Brain microvascular endothelial cell (primary cell): ENCODE measurements around the gene NOS1.

ENCODE experiments used
- DNase-seq: peaks from one replicate; pipeline ENCODE4 v3.0.0-alpha.2; 2020
- H3K27ac ChIP-seq: fragments of 250-450 bp; sonication (Bioruptor Pico); 2 replicates; pipeline ENCODE4 v1.5.1; 2020; ENCODE audit warnings: mild to moderate bottlenecking, moderate library complexity
- H3K27me3 ChIP-seq: fragments of 250-450 bp; sonication (Bioruptor Pico); replicated peaks from 2 replicates; pipeline ENCODE4 v1.5.1; 2020; ENCODE audit warnings: mild to moderate bottlenecking
- H3K36me3 ChIP-seq: fragments of 250-450 bp; sonication (Bioruptor Pico); replicated peaks from 2 replicates; pipeline ENCODE4 v1.5.1; 2020; ENCODE audit warnings: mild to moderate bottlenecking
- H3K4me3 ChIP-seq: 2 replicates; pipeline ENCODE4 v1.5.1; 2011; ENCODE audit warnings: low read depth, mild to moderate bottlenecking, control low read depth, low read length, moderate library complexity
- in situ Hi-C: cut with HindIII; loops from 2 replicates; pipeline ENCODE4 v1.10.0; 2017; ENCODE audit warnings: low sequenced_read_pairs, low pct_ligation_motif_present
- TF ChIP-seq, protein P1 (sequence below): IDR thresholded peaks from 2 replicates; pipeline ENCODE4 v1.5.1; 2011; ENCODE audit warnings: low read depth, mild to moderate bottlenecking, moderate library complexity, low read length, control low read depth, inconsistent platforms; ENCODE audit errors: missing control alignments

NOS1 gene

DNA sequence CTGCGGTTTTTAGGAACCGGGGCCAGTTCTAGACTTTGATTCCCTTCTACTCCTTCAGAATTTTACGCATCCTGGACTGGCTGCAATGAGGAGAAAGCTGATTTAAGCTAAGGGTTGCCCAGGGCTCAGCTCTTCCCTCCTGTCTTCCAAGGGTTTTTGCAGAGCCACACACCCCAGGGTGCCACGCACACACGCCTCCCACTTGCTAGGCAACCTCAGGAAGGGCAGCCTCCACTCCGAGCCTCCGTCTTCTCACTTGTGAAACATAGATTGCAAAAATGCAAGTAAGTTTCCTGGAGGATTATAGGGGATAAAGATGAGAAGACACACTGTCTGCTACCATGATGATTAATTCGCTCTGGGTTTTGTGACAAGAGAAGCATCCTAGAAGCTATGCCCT lies 31.7 kb downstream of the NOS1 start:
- H3K4me3 ChIP-seq, result no peak overlapping the region
- H3K36me3 ChIP-seq, result no peaks in the 10 kb centered on the region
- TF ChIP-seq, protein P1, sequence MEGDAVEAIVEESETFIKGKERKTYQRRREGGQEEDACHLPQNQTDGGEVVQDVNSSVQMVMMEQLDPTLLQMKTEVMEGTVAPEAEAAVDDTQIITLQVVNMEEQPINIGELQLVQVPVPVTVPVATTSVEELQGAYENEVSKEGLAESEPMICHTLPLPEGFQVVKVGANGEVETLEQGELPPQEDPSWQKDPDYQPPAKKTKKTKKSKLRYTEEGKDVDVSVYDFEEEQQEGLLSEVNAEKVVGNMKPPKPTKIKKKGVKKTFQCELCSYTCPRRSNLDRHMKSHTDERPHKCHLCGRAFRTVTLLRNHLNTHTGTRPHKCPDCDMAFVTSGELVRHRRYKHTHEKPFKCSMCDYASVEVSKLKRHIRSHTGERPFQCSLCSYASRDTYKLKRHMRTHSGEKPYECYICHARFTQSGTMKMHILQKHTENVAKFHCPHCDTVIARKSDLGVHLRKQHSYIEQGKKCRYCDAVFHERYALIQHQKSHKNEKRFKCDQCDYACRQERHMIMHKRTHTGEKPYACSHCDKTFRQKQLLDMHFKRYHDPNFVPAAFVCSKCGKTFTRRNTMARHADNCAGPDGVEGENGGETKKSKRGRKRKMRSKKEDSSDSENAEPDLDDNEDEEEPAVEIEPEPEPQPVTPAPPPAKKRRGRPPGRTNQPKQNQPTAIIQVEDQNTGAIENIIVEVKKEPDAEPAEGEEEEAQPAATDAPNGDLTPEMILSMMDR, result no peak
- in situ Hi-C loops, result no loop called here
- no peaks in the 10 kb centered on the region for H3K27me3 ChIP-seq
- no peak for DNase-seq
- H3K27ac ChIP-seq, result no peak overlapping the region

DNA sequence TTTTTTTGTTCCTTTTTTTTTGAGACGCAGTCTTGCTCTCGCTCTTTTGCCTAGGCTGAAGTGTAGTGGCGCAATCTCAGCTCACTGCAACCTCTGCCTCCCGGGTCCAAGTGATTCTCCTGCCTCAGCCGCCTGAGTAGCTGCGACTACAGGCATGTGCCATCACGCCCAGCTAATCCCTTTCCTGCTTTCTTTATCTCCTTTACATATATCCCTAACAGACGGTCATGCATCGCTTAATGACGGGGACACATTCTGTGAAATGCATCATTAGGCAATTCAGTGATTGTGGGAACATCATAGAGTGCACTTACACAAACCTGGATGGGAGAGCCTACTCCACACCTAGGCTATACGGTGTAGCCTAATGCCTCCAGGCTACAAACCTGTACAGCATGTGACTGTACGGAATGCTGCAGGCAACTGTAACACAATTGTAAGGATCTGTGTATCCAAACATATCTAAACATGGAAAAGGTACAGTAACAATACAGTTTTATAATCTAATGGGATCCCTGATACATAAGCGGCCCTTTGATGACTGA lies 32.8 kb downstream of the NOS1 start:
- no peak for DNase-seq
- H3K27ac ChIP-seq, result no peak overlapping the region
- H3K36me3 ChIP-seq, result no peaks in the 10 kb centered on the region
- in situ Hi-C loops, result no loop called here
- no peaks in the 10 kb centered on the region for H3K27me3 ChIP-seq
- no peak overlapping the region for H3K4me3 ChIP-seq
- TF ChIP-seq, protein P1, result no peak

DNA sequence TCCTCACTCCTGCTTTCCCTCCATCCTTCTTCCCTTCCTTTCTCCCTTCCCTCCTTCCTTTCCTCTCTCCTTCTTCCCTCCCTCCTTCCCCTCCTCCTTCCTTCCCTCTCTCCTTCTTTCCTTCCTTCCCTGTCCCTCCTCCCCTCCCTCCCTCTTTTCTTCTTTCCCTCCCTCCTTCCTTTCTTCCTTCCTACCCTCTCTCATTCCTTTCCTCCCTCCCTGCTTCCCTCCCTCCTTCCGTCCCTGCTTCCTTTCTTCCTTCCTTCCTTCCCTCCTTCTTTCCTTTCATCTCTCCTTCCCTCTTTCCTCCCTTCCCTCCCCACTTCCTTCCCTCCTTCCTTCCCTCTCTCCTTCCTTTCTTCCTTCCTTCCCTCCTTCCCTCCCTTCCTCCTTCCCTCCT lies 39.0 kb downstream of the NOS1 start:
- Histone ChIP-seq H3K4me3 (no peak overlapping the region), H3K36me3 (no peaks in the 10 kb centered on the region), H3K27me3 (no peaks in the 10 kb centered on the region), H3K27ac (no peak overlapping the region)
- DNase-seq, result no peak
- TF ChIP-seq, protein P1, result no peak
- in situ Hi-C loops, result no loop called here

DNA sequence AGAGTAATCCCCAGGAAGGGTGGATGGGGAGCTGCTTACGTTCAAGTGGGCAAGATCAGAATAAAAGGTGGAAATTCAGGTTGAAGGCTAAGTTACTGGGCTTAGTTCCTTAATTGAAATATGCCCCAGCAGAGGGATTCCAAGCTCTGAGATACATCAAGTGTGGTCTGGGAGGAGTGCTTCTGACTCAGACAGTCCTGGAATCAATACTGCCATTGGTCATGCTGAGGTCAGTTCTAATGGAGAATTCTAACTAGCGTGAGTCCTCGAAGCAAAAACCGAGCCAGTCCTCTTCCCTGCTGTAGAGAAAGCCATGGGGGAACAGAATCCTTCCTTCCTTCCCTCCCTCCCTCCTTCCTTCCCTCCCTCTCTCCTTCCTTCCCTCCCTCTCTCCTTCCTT lies 39.9 kb downstream of the NOS1 start:
- in situ Hi-C loops, result no loop called here
- TF ChIP-seq, protein P1, result no peak
- no peaks in the 10 kb centered on the region for H3K36me3 ChIP-seq

DNA sequence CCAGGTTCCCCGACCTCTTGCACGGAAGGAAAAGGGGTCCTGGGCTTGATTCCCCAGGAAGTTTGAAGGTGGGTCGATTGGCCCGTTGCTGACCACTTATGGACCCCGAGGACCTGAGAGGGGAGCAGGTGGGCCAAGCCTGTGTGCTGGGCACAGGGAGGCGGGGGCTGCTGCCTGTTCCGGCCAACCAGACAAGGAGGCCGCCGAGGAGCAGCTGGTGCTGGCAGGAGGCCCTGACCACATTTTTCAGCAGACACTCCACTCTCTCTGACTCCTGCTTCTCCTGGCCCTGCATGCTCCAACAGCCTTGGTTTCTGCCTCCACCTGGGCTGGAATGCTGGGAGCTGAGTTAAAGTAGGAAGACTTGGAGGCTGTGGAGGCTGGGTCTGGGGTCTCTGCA lies 42.8 kb downstream of the NOS1 start:
- no peaks in the 10 kb centered on the region for H3K27me3 ChIP-seq
- in situ Hi-C loops, result no loop called here
- H3K4me3 ChIP-seq, result no peak overlapping the region
- TF ChIP-seq, protein P1, result no peak
- H3K36me3 ChIP-seq, result no peaks in the 10 kb centered on the region
- DNase-seq, result no peak
- H3K27ac ChIP-seq, result no peak overlapping the region

More for the DNA sequence above, 39.9 kb downstream of the NOS1 start:
- no peak overlapping the region for H3K27ac ChIP-seq
- H3K27me3 ChIP-seq, result no peaks in the 10 kb centered on the region
- no peak for DNase-seq
- H3K4me3 ChIP-seq, result no peak overlapping the region

DNA sequence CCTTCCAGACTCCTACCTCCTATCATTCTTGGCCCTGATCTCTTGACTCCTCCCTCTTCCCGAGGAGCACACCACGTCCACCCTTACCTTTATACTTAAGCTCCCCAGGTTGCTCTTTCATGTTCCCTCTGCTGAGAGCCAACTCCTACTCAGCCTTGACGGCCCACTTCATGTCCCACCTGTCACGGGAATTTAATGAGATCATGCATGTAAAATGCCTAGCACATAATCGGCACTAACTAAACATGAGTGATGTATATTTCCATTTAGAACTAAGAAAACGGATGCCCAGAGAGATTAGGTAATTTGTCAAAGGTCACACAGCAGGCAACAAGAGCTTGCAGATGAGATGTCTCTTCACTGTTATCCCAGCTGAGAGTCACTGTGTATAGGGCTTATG lies 45.1 kb downstream of the NOS1 start:
- TF ChIP-seq, protein P1, result no peak
- Histone ChIP-seq H3K27ac (no peak overlapping the region), H3K27me3 (no peaks in the 10 kb centered on the region), H3K4me3 (no peak overlapping the region), H3K36me3 (no peaks in the 10 kb centered on the region)
- DNase-seq, result no peak
- in situ Hi-C loops, result no loop called here
